NCI-H1930 (cell line): ENCODE data around the gene SH2B2.
"Not testable (repeated sequence)": the region's sequence is repeated elsewhere in the genome, so short reads cannot be mapped to it uniquely, and the experiment has no call there.

Experiments
- DNase-seq, 2 experiments: peaks; one replicate each; lab custom pipeline; 2025; lab: John Stamatoyannopoulos, UW

Gene SH2B2

GRCh38 chr7:102306916-102307677, 20.4 kb downstream of the SH2B2 start:
- DNase-seq = no peak

- DNase-seq = no peak
These were observed 23.7 kb downstream of the SH2B2 start for GRCh38 chr7:102310414-102310815.

- no peak for DNase-seq
These were observed 25.6 kb downstream of the SH2B2 start for GRCh38 chr7:102312317-102312716.

GRCh38 chr7:102313997-102314780, 27.5 kb downstream of the SH2B2 start:
- DNase-seq = no peak

- no peak for DNase-seq
These were observed 30.8 kb downstream of the SH2B2 start for GRCh38 chr7:102317231-102318059.

GRCh38 chr7:102318482-102318971, 31.9 kb downstream of the SH2B2 start:
- DNase-seq = no peak

GRCh38 chr7:102319671-102320070, 33.0 kb downstream of the SH2B2 start:
- no peak for DNase-seq

GRCh38 chr7:102320181-102320580, 33.5 kb downstream of the SH2B2 start:
- no peak for DNase-seq

GRCh38 chr7:102320601-102321350, 34.1 kb downstream of the SH2B2 start:
- DNase-seq = no peak

- no peak for DNase-seq
These were observed 34.9 kb downstream of the SH2B2 start for GRCh38 chr7:102321351-102322201.

GRCh38 chr7:102322202-102322715, 35.6 kb downstream of the SH2B2 start:
- no peak for DNase-seq

GRCh38 chr7:102323914-102324195, 37.2 kb downstream of the SH2B2 start:
- DNase-seq = no peak

- DNase-seq = not testable (repeated sequence)
These were observed 38.4 kb downstream of the SH2B2 start for GRCh38 chr7:102325106-102325505.

- no peak for DNase-seq
These were observed 39.7 kb downstream of the SH2B2 start for GRCh38 chr7:102326157-102326889.

GRCh38 chr7:102327183-102327582, 40.5 kb downstream of the SH2B2 start:
- not testable (repeated sequence) for DNase-seq

GRCh38 chr7:102328863-102329262, 42.2 kb downstream of the SH2B2 start:
- not testable (repeated sequence) for DNase-seq

- DNase-seq = not testable (repeated sequence)
These were observed 42.7 kb downstream of the SH2B2 start for GRCh38 chr7:102329366-102329765.

GRCh38 chr7:102330666-102331460, 44.2 kb downstream of the SH2B2 start:
- DNase-seq = not testable (repeated sequence)

GRCh38 chr7:102335574-102335973, 48.9 kb downstream of the SH2B2 start:
- not testable (repeated sequence) for DNase-seq
